ENCODE data around the gene ITK. TPM values are rescaled to one million over a fixed set of nuclear protein-coding genes. Genes with fewer than 3 reads are reported as not detected.

ITK gene
- total RNA-seq, 2 experiments from 2014 or later, result 200 to 204 TPM

- Mint-ChIP-seq H3K36me3 (peaks cover 58% of the 10 kb centered on the region), H3K9me3 (peaks cover 7% of the 10 kb centered on the region), H3K27ac (peak overlapping the region; percentile 79), H3K27me3 (no peaks in the 10 kb centered on the region), H3K4me1 (peaks cover 62% of the 10 kb centered on the region), H3K4me3 (no peak overlapping the region)
- DNase-seq, result peak; percentile 53
Observed at GRCh38 chr5:157303667-157304327, 123.2 kb downstream of the ITK start.

Other genes starting within 250 kb of the ITK start
- 1 to 10 TPM; 1.2 to 1.3 TPM for gene TIMD4, start 217.6 kb upstream of the ITK start, total RNA-seq
- under 1 TPM; 0.22 to 0.89 TPM for gene HAVCR1, start 121.7 kb upstream of the ITK start, total RNA-seq
- 10 to 100 TPM; 24.6 to 25.2 TPM for gene HAVCR2, start 71.8 kb upstream of the ITK start, total RNA-seq
- 10 to 100 TPM; 14.2 to 15.4 TPM for gene MED7, start 38.0 kb upstream of the ITK start, total RNA-seq
- gene GARIN3, start 14.6 kb upstream of the ITK start, total RNA-seq, result under 1 TPM; 0.46 to 0.47 TPM
- gene CYFIP2, start 85.3 kb downstream of the ITK start, total RNA-seq, result 100 to 1,000 TPM; 324 to 325 TPM

Measured in activated naive CD8-positive, alpha-beta T cell treated with anti-CD3 and anti-CD28 coated beads for 36 hours (primary cell).